Amygdala (tissue), 56 donors: Measurements from ENCODE around the gene SPAG7.

Experiments
- DNase-seq, 56 donors: peaks; one replicate each; lab custom pipeline; 2025; lab: John Stamatoyannopoulos, UW

Gene SPAG7

GRCh38 chr17:4953451-4953961 is 14.1 kb downstream of the SPAG7 start:
- DNase-seq, result no peak

DNA sequence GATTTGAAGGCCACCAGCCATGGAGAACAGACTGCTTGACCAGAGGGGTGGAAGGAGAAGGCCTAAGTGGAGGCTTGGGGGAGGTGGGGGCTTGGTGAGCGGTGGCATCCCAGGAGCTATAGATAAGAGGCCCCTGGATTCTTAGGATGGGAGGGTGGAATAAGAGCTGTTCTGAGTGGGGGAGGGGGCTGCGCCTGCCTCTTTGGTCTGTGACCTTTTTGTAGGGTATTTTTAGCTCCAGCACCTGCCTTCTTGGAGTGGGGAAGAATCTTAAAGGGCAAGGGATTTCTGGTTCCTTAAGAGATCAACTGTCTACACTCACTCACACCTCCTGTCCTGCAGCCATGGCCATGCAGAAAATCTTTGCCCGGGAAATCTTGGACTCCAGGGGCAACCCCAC is 16.1 kb downstream of the SPAG7 start:
- DNase-seq, result no peak

- DNase-seq, result no peak
These were observed 16.8 kb downstream of the SPAG7 start, which contains the start of gene ENO3 for GRCh38 chr17:4950746-4951204. ENO3 (plus strand) TSS chr17:4951119; CDS start chr17:4951830, 711 bp downstream.

- peak in 2 of 56 donors; percentile 9 to 21 for DNase-seq
These were observed 17.4 kb downstream of the SPAG7 start for GRCh38 chr17:4950075-4950745.

DNA sequence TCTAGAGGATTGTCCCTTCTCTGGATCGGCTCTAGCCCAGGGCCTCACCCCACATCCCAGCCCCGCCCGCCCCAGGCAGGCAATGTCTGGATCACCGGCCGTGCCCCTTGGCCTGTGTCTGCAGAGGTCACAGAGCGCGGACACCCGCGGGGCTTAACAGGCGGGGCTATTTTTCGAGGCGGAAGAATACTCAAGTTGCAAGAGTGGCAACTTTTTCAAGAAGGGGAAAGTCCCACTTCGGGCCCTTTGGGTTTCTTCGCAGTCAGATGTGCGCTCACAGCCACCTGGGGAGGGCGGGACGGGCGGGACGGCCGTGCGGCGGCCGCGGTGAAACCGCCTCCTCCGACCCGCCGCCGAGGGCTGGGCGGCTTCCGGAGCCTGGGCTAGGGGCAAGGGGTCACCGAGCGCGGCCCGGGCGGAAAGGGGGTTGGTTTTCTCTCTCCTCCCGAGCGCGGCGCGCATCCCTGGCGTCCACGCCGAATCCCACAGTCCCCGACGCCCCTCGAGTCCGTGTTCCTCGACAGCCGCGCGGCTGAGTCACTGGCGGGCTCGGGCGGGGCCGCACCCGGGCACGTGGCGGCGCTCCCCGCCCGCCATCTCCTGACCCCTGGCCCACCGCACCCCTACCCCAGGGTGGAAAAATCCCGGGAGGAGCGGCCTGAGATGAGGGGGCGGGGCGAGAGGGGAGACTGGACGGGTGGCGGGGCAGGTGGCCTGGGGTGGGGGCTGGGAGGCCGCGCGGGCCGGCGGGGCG is 18.1 kb downstream of the SPAG7 start:
- DNase-seq, result peak in 25 of 56 donors; percentile 9 to 72 (median 48)

GRCh38 chr17:4948931-4949320 is 18.7 kb downstream of the SPAG7 start:
- DNase-seq, result peak in 43 of 56 donors; percentile 36 to 84 (median 69)

- DNase-seq, result peak in 55 of 56 donors; percentile 45 to 90 (median 78)
These were observed 19.3 kb downstream of the SPAG7 start, which contains the start of gene PFN1 for GRCh38 chr17:4948166-4948930. PFN1 (minus strand) TSS chr17:4948530; CDS start chr17:4948394, 136 bp downstream.

- peak in 23 of 56 donors; percentile 19 to 67 (median 41) for DNase-seq
These were observed 20.0 kb downstream of the SPAG7 start for GRCh38 chr17:4947411-4948165.

GRCh38 chr17:4947010-4947410 is 20.6 kb downstream of the SPAG7 start:
- peak in 1 of 56 donors; percentile 8 for DNase-seq

DNA sequence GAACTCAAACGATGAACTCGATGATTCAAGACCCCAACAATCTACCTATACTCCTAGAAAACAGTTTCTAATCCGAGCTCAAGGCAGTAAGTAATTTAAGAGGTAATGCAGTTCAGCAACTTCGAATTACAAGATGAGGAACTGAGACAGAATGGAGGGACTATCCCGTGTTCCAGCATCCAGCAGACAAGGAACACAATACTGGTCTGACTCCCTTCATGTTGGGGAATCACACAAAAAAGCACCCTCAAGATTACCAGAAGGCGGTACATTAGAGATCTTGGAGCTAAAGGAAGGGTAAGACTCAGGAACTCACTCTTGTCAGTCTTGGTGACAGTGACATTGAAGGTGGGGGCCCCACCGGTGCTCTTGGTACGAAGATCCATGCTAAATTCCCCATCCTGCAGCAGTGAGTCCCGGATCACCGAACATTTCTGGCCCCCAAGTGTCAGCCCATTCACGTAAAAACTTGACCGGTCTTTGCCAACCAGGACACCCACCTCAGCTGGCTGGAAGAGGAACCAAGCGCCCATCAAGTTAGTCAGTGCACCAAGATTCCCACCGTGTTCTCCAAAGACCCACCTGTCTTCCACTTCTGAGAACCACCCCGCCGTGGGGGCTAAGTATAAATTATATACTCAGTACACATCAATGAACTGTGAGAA is 21.2 kb downstream of the SPAG7 start:
- DNase-seq, result no peak

DNA sequence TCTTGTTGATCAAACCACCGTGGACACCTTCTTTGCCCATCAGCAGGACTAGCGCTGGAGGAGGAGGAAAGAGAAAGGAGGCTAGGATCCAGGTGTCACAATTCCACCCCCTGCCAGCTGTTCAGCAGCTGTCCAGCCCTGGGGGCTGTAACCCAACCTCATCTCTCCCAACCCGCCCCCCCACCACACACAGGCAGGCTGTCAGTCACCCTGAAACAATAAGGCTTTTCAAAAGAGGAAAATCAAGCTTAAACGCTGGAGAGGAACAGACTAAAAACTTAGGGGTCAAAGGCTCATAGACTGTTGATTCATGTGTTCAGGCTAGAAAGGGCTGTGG is 21.7 kb downstream of the SPAG7 start:
- no peak for DNase-seq

GRCh38 chr17:4945176-4945943 is 22.3 kb downstream of the SPAG7 start:
- DNase-seq, result peak in 18 of 56 donors; percentile 1 to 57 (median 21)

GRCh38 chr17:4944554-4945175 is 23.0 kb downstream of the SPAG7 start:
- DNase-seq, result no peak

DNA sequence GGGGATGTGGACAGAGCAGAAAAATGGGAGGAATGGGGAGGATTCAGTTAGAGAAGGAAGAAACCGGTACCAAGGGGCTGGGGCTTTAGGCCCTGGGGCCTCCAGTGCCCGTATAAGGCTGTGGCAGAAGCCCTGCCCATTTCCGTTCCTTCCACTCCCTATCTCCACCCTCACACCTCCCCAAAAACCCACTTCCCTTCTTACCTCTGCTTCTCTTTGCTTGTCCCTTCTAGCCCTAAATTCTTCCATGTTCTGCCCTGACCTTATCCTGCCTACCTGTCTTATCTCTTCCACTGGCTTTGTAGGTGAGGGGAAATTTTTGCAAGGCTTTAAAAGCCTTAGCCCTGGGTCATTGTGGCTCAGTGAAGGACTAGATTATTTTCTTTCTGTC is 23.5 kb downstream of the SPAG7 start:
- no peak for DNase-seq

- DNase-seq, result no peak
These were observed 24.7 kb downstream of the SPAG7 start for GRCh38 chr17:4942760-4943508.

DNA sequence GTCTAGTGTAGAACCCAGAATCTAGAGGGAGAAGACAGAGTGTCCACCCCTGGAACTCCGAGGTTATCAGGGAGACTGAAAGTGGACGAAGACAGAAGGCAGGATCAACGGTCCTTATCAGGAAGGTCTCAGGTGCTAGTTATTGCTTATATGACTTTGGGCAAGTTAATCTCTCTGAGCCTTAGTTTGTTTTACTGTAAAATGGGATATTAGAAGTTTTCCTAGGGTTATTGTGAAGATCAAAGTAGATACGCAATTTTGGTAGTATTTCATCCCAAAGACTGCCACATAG is 26.4 kb downstream of the SPAG7 start:
- no peak for DNase-seq

DNA sequence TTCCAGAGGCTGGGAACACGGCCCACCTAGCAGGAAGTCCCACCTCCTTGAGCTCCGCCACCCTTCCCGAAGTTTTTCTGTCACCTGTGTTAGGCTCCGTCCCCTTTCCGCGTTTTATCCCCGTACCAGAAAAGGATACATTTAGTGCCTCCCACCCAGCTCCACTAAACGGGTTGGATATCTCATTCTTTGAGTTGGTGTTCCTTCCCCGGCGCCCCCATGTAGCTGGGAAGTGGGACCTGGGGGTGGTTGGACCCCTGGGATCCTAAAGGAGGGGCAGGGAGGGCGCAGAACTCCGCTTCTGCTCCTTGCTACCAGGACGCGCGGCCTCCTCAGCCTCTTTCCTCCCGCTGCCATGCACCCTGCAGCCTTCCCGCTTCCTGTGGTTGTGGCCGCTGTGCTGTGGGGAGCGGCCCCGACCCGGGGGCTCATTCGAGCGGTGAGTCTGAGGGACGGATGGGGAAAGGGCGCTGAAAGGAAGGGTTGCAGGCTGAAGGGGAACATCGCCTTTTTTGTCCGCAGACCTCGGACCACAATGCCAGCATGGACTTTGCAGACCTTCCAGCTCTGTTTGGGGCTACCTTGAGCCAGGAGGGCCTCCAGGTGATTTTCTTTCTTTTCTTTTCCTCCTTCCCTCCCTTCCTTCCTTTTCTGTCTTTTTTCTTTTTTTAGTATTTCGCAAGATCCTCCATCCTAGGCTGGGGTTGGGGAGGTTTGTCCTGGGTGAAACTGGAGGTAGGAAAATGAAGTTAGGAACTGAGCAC is 26.9 kb downstream of the SPAG7 start:
- peak in 1 of 56 donors; percentile 48 for DNase-seq
